ENCODE data around the gene CNOT6. TPM values are rescaled to one million over a fixed set of nuclear protein-coding genes. Genes with fewer than 3 reads are reported as not detected.

CNOT6 gene
- total RNA-seq, 4 donors from 2014 or later = 11.2 to 26.8 (median 15.5) TPM

DNA sequence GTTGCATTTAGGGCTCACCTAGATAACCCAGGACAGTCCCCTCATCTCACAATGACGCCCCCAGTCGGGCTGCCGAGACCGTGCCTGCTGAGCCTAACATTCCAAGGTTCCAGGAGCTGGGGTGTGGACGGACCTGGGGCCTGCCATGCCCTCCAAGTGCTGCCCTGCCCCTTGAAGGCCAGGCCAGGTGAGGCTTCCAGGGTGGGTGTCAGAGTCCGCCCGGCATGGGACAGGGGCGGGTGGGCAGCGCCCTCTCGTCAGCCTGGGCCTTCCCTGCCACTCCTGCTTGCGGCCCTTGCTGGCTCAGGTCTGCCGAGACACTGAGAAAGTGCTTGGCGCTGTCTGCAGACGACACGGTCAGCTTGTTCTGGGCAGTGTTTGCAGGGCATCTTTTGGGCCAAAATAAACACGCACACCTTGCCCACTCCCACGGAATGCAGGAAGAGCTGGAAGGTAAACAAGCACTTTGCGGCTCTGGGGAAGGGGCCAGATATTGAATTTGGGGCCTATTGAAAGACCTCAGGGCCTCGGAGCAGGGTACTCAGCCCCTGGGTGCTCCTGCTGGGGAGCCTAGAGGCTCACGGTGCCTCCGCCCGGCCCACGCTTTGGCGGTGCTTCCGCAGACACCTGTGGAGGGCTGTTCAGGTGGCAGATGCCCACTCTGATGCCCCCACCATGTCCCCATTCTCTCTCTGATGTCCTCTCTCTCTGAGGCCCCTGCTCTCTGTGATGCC, 101.4 kb downstream of the CNOT6 start:
- Histone ChIP-seq H3K27ac (no peak overlapping the region), H3K4me3 (no peak overlapping the region), H3K36me3 (no peaks in the 10 kb centered on the region), H3K9me3 (no peaks in the 10 kb centered on the region), H3K27me3 (peaks cover 0 to 7% of the 10 kb centered on the region in 2 donors), H3K4me1 (peaks cover 0 to 12% (median 0%) of the 10 kb centered on the region in 4 donors)
- TF ChIP-seq POLR2A (IDR thresholded peaks at IDR 0.05) (no peak), CTCF (IDR thresholded peaks at IDR 0.05) (no peak)
- peak in 1 of 3 donors; percentile 31 for DNase-seq

- no peak for TF ChIP-seq POLR2A (IDR thresholded peaks at IDR 0.05)
- no peak for TF ChIP-seq CTCF (IDR thresholded peaks at IDR 0.05)
- Histone ChIP-seq H3K36me3 (no peaks in the 10 kb centered on the region), H3K4me3 (no peak overlapping the region), H3K4me1 (peaks cover 0 to 5% (median 0%) of the 10 kb centered on the region in 4 donors), H3K27me3 (peaks cover 0 to under 1% of the 10 kb centered on the region in 2 donors), H3K27ac (no peak overlapping the region), H3K9me3 (no peaks in the 10 kb centered on the region)
- DNase-seq = peak in 1 of 3 donors; percentile 35
Observed at GRCh38 chr5:180596115-180596667, 102.0 kb downstream of the CNOT6 start.

DNA sequence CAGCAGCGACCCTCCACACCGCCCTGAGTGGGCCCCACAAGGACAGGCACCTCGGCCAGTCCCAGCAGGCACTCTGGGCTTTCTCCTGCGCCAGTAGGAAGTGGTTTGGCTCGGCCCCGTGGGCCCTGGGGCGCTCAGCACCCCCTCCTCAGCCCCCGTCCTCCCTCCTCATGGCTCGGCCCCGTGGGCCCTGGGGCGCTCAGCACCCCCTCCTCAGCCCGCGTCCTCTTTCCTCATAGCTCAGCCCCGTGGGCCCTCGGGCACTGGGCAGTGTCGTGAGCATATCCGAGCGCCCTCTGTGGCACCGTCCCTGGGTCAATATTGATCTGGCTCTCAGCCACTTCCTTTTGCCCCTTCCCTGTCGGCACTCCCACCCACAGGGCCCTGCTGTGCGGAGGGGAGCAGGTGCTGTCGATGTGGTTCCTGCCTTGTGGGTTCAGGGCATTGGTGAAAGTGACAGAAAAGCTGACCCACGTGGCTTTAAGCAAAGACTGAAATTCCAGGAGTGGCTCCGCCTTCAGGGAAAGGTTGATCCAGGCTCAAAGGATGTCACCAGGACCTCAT, 102.6 kb downstream of the CNOT6 start:
- peak in 1 of 3 donors; percentile 15 for DNase-seq
- Histone ChIP-seq H3K4me3 (no peak overlapping the region), H3K27ac (no peak overlapping the region), H3K27me3 (no peaks in the 10 kb centered on the region), H3K36me3 (no peaks in the 10 kb centered on the region), H3K9me3 (no peaks in the 10 kb centered on the region), H3K4me1 (no peaks in the 10 kb centered on the region)
- TF ChIP-seq POLR2A (IDR thresholded peaks at IDR 0.05) (no peak), CTCF (IDR thresholded peaks at IDR 0.05) (no peak)

DNA sequence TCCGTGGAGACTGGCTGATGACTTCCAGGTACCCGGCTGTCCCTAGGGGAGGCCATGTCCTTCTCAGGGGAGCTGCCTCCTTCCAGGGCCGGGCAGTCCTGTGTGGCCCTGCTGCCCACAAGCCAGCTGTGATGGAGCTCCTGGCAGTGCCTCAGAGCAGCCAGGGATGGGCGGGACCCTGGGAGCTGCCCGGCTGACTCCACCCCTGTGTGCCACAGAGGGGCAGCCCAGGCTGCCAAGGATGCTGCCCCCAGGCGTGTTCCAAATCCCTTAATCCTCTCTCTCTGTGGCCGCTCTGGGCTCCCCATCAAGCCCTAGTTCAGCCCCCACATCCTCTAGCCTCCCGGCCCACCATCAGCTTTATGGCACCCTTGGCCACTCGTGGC, 104.1 kb downstream of the CNOT6 start:
- no peaks in the 10 kb centered on the region for H3K9me3 ChIP-seq
- peak in 2 of 3 donors; percentile 23 to 24 for DNase-seq
- no peaks in the 10 kb centered on the region for H3K27me3 ChIP-seq
- no peak overlapping the region for H3K4me3 ChIP-seq
- H3K27ac ChIP-seq = no peak overlapping the region
- H3K4me1 ChIP-seq = no peaks in the 10 kb centered on the region
- no peaks in the 10 kb centered on the region for H3K36me3 ChIP-seq
- TF ChIP-seq CTCF (IDR thresholded peaks at IDR 0.05) (no peak), POLR2A (IDR thresholded peaks at IDR 0.05) (no peak)

GRCh38 chr5:180598797-180599589, 104.8 kb downstream of the CNOT6 start:
- Histone ChIP-seq H3K27ac (no peak overlapping the region), H3K4me1 (no peaks in the 10 kb centered on the region), H3K4me3 (no peak overlapping the region), H3K9me3 (no peaks in the 10 kb centered on the region), H3K27me3 (no peaks in the 10 kb centered on the region), H3K36me3 (no peaks in the 10 kb centered on the region)
- peak in 2 of 3 donors; percentile 10 to 22 for DNase-seq
- TF ChIP-seq POLR2A (IDR thresholded peaks at IDR 0.05) = no peak
- no peak for TF ChIP-seq CTCF (IDR thresholded peaks at IDR 0.05)

Measured in Peyer's patch (tissue), 4 donors.